Stimulated activated CD4-positive, alpha-beta T cell treated with anti-CD3 and anti-CD28 coated beads, Interleukin-12 subunit alpha, Interleukin-12 subunit beta, amount 100 ng/mL, for 4 hours (primary cell): Measurements from ENCODE around the gene NEB.

ENCODE experiments used
- DNase-seq: peaks from one replicate; pipeline ENCODE4 v3.0.0-alpha.2; 2020

NEB gene

DNA sequence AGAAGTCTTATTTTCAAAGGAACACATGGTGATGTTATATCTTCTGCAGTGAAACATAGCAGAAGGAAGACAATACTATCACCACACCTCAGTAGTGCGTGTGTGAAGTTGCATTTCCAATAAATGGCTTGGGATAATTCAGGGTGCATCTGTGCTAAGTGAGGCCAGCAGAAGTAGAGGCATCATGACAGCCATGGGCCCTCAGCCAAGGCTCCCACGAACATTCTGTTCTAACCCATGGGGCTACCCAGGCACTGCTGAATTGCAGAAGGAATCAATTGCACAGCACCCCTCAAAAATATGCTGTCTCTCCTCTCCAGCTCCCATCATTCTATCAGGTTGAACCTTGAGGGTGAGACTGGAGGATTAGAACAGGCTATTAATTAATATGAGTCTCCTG lies 185.1 kb downstream of the NEB start:
- DNase-seq, result no peak

DNA sequence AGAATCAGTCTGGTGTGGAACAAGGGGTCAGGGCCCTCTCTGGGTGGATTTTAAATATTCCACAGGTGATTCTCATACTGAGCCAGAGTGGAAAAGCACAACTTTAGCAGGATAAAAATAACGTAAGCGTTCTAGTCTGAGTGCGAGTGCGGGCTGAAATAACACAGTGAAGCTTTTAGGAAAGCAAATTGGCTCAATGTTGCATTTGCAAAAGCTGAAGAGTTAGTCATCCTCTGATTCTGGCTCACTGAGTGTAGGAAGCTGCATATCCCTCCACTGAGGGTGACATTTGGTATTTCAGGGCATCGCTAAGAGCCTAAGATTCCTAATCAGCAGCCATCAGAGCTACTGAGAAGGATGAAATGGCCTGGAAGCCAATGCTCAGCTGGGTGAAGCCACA lies 189.8 kb downstream of the NEB start:
- no peak for DNase-seq

DNA sequence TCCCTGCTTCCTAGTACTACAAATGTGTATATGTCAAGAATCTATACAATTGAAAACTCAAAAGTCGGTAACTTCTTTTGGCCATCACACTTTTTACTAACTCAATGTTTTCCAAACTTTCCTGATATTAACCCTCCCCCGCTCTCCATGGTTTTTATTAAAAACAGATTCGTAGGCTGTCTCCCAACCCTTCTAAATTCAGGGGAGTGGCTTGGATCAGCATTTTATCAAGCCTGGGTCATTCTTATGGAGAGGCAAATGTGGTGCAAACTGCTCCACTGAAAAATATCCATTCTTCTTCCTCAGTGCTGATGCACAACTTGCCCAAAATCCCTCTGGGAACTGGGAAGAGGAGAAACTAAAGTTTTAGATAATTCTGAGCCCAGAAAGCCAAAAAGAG lies 190.4 kb downstream of the NEB start:
- DNase-seq, result no peak

DNA sequence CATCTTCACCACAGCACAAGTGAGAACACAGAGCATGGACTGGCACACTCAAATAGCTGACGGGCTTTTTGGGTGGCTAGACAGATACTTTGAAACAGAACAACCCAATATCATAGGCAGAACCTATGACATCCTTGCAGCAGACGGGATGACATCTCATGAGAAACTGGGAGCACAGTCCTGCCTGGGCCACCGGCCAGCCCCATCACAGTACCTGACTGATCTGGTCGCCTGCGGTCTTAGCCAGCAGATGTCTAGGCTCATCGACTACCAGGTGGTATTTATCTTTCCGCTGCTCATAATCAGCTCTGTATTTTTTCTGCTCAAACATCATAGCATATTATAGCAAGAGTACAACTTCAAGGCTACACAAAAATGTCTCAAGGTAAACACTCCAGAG lies 200.3 kb downstream of the NEB start:
- DNase-seq, result no peak

DNA sequence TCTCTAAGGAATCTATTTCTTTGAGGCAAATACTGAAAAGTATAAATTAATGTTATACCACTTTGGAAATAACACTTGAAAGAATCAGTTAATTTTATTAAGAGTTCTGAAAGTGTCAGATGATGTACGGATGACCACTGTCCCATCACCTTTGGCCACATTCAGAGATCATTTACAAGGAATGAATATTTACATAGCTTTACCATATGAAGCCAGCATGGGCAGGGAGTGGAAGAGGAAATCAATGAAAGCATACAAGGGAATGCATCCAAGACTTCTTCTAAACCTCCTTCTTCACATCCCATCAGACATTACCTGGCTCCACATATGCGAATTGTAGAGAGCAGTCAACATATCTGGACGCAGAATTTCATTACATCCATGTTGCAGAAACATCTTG lies 201.1 kb downstream of the NEB start:
- DNase-seq, result no peak

DNA sequence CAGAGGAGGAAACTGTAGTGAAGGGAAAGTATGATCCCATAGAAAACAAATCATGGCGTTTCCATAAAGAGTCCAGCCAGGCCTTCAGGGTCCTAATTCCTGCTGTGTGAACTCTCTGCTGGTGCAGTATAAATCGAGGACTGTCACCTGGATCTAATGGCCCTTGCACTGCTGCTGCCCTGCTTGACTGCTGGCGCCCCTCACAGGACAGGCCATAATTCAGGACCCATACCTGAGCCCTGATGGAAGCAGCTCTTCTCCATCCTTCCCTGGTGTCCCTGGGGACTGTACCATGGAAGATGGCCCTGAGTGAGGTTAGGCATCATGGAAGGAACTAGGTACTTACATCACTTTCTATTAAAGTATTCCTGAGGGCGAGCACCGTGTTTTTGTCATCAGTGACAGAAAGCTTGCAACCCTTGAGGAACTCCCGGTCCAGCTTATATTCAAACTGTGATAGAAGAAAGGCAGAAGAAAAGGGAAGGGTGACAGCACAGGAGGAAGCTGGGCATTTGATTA lies 207.6 kb downstream of the NEB start:
- no peak for DNase-seq

DNA sequence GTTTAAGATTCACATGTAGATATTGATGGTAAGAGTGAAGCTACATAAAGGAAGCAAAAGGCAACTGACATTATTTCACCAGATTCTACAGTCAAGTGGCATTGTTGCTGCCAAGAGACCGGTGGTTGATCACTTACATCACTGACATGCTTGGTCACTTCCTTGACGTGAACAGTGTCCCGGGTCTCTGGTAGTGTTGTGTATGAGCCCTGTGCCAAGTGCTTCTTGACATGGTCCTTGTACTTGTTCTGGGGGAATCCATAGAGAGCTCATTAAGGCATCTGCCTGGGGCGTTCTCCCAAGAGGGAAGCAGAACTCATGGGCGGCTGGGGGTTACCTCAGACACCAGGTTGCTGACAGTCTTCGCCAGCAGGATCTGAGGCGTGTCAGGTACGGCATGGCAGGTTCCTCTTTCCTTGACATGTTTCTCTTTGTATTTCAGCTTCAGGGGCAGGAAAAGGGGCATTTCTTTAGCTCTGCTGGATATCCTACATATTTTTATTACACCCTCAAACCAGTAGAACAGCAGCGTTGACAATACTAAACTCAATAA lies 208.4 kb downstream of the NEB start:
- no peak for DNase-seq

DNA sequence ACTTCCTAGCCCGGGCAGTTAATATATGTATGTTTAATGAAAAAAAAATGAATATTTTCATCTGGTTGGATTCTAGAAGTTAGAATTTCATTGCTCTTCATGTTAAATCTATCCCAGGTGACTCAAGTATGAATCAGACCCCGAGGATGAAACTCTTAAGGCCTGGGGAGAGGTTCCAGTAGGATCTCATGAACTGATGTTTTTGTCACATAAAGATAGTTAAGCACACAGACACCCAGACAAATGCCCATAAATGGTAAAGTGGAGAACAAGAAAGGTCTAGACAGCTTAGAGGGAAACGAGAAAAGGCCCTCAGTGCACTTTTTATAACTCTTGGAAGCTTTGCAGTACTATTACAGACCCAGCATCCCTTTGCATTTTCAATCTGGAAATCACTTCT lies 210.4 kb downstream of the NEB start:
- DNase-seq, result no peak

DNA sequence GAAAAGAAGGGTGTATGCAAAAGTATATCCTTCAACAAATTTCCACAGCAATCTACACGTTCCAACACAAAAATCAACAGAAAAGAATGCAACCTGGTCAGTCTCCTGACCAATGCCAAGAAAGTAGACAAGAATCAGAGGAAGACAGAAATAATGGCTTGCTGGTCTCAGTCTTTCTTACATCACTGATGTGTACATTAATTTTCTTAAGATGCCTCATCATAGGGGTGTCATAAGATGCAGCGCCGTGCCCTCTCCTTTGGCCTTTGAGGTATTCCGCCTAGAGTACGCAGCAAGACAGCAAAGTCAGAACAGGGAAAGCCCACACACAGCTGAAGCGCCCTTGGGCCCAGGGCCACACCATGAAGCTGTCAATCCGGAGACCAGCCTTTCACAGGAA lies 211.7 kb downstream of the NEB start:
- no peak for DNase-seq

DNA sequence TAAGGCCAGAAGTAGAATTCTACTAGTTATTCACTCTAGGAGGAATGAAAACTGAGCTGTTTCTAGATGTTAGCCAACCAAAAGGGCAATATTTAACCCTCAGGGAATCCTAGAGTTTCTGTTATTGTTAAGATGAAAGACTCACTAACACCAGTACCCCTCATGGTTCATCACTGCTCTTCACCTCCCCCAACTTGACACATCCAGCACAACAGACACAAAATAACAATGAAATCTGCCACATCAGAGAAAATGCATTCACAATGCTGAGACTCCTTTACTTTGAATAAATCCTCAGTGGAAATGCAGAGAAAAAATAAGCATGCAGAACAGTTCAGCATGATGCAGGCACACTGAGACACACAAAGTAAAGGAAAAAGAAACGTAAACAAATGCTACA lies 213.3 kb downstream of the NEB start:
- DNase-seq, result no peak

DNA sequence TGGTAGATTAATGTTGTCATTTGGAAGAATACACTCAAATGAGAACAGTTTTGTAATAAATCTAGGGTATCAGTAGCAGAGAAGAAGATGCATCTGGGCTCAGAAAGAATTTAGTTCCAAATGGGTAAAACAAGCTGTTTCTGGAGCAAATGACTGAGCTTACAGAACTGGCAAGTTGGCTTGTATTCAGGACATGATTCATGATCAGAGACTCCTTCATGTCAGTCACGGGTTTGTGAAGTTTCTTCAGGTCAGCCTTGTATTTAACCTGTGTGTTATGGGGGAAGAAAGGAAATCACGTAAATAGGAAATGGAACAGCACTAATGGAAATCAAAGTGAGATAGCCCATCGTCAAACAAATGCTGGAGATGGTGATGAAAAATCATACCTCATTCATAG lies 215.5 kb downstream of the NEB start:
- no peak for DNase-seq

DNA sequence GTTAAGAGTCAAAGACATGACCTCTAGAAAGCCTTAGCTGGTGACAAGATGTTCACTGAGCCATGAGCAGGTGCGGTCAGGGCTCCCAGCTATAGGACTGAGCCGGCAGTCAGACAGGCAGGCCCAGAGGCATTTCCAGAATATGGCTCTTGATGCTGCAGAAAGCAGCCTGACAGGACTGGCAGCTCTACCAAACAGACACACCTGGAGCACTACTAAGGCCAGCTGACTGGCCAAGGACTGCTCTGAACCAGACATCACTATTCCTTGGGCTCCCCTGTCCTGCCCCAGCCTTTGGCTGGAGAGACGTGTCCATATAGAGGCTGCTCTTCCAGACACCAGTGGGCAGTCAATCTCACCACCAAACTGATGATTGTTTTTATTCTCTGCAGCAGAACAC lies 225.8 kb downstream of the NEB start:
- no peak for DNase-seq

DNA sequence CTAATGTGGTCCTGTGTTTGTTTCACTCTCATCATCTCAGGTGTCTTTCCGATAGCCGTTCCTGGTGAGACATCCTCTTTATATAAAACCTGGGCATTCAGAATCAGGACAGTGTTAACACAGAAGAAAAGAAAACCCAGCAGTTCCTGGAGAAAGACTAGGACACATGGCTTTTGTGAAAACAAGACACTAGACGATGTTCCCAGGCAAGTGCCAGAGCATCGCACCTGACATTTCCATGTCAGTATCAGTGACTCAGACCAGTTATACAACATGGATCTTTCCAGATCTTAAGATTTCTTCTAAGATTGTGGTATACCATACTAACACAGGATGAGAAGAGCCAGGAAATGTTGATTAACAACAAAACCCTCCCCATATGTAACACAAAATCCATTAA lies 228.1 kb downstream of the NEB start:
- no peak for DNase-seq

DNA sequence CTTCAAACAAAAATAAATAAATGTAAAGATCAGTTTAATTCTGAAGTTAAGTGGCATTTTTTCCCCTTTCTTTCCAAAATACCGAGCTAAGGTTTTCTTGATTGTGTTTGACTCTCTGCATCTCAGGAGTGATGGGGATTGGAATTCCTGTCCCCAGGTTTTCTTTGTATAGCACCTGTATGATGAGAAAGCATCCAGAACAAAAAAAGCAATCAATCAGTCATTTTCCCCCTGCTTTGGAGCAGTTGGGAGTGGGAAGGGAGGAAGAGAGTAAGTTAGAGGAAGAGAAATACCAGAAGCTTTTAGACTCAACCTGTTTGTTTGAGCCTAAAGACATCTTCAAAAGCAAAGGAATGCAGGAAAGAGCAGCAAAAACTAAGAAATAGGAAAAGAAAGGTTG lies 236.1 kb downstream of the NEB start:
- DNase-seq, result no peak

DNA sequence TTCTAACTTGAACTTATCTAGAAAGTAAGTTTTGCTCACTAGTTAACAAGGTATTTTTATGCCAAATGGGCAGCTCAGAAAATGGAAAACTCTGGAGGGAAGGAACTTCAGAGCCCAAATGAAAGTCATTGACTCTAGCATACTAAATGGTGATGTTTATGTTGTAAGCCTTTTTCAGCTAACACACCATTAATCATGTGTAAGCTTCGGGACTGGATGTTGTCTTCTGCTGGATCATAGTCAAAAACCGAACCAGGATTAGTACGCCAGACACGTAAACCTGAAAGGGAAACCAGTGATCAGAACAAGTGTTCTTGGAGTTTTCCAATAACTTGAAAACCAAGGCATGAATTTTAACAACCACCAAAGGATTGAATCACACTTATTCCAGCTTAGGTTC lies 242.8 kb downstream of the NEB start:
- no peak for DNase-seq

DNA sequence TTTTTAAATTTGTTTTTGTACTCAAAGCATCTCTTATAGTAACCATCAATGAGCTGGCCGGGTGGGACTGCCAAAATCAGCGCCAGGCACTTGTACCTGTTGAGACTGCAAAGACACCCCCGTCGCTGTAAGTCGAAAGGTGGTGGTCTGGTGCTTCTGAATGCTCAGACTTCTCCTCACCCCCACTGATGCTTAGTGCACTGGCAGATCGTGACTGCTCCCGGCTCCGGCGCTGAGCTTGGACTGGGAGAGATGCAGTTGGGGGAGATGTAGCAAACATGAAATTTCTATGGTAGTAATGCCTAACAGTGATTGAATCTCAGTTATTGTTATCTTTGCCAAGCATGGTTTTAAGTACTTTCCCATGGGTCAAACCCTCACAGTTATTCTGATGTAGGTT lies 244.0 kb downstream of the NEB start:
- no peak for DNase-seq

DNA sequence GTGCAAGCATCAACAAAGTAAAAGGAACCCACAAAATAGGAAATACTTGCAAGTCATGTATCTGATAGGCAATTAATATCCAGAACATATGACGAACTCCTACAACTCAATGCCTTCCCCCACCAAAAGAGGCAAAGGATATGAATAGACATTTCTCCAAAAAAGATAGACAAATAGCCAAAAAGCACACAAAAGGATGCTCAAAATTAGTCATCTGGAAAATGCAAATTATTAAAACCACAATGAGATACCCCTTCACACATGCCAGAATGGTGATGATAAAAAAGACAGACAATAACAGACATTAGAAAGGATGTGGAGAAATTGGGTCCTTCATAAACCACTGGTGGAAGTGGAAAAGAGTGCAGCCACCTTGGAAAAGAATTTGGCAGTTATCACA lies 248.2 kb downstream of the NEB start:
- DNase-seq, result no peak

DNA sequence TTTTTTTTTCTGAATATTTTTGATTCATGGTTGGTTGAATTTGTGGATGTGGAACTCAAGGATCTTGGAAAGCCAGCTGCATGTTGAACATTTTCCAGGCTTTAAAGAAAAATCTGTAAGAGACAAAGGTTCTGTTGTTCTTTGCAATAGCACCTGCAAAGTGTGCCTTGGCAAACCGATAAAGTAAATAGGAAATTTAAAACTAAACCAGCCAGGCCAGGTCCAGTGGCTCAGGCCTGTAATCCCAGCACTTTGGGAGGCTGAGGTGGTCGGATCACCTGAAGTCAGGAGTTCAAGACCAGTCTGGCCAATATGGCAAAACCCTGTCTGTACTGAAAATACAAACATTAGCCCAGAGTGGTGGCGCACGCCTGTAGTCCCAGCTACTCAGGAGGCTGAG lies 250.2 kb downstream of the NEB start:
- no peak for DNase-seq

DNA sequence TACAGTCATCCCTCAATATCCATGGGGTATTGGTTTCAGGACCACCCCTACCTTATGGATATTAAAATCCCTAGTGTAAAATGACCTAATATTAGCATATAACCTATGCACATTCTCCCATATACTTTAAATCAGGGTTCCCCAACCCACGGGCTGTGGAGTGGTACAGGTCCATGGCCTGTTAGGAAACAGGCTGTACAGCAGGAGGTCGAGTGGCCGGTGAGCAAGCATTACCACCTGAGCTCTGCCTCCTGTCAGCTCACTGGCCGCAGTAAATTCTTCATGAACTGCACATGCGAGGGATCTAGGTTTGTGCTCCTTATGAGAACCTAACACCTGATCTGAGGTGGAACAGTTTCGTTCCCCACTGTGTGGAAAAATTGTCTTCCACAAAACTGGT lies 250.7 kb downstream of the NEB start:
- DNase-seq, result no peak

DNA sequence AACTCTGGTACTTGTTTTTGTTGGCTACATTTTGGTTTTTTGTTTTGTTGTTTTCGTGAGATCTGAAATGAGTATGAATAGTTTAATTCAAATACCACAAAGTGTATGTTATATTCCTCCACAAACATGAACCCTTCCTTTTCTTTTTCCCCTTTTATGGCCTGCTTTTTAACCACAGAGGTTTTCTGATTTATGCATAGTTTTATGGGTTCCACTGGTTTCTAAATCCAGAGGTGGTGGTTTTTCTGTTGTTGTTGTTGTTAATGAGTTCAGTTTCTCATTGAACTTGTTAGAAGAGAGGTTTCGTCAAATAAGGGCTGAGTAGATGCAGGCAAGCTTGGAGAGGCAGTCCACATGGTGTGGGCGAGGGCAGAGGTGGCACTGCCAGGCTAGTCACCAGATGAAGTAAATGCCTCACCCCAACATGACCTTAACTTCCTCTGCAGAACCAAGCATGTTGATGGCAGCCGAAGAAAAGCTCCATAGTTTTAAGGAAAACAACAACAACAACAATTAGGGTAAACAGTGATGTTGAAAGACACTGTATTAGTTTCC lies 252.0 kb downstream of the NEB start:
- DNase-seq, result no peak

DNA sequence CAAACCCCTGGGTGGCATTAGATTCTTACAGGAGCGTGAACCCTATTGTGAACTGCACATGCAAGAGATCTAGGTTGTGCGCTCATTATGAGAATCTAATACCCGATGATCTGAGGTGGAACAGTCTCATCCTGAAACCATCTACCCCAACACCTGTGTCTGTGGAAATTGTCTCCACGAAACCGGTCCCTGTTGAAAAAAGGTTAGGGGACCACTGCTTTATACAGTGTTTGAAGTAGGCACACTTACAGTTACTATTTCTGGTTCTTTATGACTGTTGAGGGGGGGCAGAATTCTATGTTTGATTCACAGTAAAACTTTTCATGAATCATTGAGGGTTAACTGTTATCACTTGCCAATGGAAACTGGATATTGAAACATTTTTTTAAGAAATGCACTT lies 252.5 kb downstream of the NEB start:
- DNase-seq, result no peak

DNA sequence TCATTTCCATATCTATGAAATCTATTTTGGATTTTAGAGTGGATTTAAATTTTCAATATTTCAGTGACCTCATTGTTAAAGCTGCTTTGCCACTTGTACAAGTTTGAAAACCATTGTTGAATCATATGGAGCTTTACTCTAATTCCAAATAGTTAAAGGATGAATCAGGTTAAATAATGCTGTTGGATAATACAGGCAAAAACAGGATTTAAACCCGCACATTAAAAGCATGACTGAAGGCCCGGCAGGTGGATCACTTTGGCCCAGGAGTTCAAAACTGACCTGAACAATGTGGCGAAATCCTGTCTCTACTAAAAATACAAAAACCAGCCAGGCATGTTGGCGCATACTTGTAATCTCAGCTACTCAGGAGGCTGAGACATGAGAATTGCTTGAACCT lies 256.3 kb downstream of the NEB start:
- no peak for DNase-seq

DNA sequence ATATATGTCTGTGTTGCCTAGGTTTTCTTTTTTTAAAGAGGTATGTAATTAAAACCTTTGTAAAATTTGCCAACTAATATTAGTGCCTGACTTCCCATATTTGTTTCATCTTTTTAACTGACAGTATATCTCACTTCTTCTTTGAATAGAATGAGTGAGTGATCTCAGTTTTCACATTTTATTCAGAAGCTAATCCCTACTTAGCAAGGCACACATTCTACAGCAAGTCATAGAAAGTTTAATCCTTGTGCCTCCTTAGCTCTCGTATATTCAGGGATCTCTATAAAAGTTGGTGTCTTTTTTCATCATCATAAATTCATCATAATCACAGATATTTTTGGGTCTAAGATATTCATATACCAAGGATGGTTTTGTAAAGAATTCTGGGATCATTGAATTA lies 258.0 kb downstream of the NEB start:
- no peak for DNase-seq

DNA sequence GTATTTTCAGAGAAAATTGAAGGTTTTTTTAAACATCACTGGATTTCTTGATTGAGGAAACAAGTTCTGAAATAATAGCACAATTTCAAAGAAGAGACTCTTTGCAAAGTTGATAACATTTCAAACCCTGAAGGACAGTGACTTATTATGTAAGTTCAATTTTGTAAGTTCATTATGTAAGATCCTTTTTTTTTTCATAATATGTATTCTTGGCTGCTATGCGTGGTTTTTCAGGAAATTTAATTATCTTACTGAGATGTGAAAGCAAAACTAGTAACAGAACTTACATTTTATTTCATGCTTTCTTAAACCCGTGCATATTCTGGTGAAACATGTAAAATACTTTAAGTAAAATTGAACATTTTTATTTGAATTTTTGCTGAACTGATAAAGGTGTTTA lies 259.2 kb downstream of the NEB start:
- no peak for DNase-seq

DNA sequence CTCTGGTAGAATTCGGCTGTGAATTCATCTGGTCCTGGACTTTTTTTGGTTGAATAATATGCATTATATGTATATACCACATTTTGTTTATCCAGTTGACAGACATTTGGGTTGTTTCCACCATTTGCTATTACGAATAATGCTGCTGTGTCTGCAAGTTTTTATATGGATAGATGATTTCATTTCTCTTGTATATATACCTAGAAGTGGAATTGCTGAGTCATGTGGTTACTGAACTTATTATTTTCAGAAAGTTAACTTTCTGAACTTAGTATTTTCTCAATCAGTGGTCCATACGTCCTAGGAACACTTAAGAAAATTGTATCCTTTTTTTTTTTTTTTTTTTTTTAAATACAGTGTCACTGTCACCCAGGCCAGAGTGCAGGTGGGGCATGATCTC lies 261.3 kb downstream of the NEB start:
- DNase-seq, result no peak

DNA sequence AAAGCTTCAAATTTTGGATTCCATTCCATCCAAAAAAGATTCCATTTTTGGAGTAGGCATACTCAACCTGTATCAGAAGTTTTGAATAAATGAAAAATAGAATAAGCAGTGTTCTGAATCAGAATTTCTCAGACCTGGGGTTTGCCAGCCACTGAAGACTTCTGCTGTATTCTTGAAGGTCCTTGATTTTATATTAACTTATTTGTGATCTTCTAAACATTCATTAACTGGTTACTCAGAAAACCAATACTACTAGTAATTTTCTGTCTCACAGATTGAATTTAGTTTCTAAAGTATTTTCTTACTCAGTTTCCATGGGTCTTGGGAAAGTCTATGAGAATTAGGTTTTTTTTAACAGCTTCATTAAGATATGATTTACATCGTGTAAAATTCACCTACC lies 263.7 kb downstream of the NEB start:
- no peak for DNase-seq
